K562 (cell line): Measurements from ENCODE around the gene PAN2. TPM values are rescaled to one million over a fixed set of nuclear protein-coding genes. Genes with fewer than 3 reads are reported as not detected.

Experiments
- ATAC-seq: fragments of 200-7000 bp; cut with Tn5 transposase; 3 replicates; pipeline ENCODE4 v1.9.1; 2020; ENCODE audit warnings: moderate library complexity
- BruUV-seq: library from RNA; stranded (reverse); fragments of 400-500 nt; replicated peaks from 2 replicates; lab custom pipeline; 2021; lab: Mats Ljungman, UMichigan
- CTCF ChIA-PET: fragments of 300-600 bp; formaldehyde crosslinking; extraction: SDS; loops from one replicate; lab custom pipeline; 2021; ENCODE audit warnings: low intra/inter-chr PET ratio; lab: Yijun Ruan, JAX
- POLR2A ChIA-PET: fragments of 300-600, 350-650 bp; sonication (Branson Sonifier 250); formaldehyde crosslinking; extraction: SDS; loops from one replicate; lab custom pipeline; 2021; ENCODE audit warnings: antibody characterized with exemption, inconsistent platforms; lab: Yijun Ruan, JAX
- DNase-seq, 4 experiments: peaks; one replicate each; pipeline versions ENCODE4 v3.0.0 to v3.0.0-alpha.2; 2011 to 2018; ENCODE audit warnings: low spot score in 3 of 4, mixed read lengths in 3 of 4; ENCODE audit errors: extremely low read depth in 1 of 4
- FAIRE-seq: peaks from 2 replicates; lab custom pipeline; 2011; peaks lifted over from hg19 to GRCh38; lab: Jason Lieb, UNC
- H2AFZ ChIP-seq: 2 replicates; pipeline ENCODE4 v1.6.0; 2011; ENCODE audit warnings: low read depth, low read length, control low read depth, inconsistent platforms
- H3K27ac ChIP-seq: fragments of 200-600 bp; 3 replicates; pipeline ENCODE4 v1.8.0; 2011; ENCODE audit warnings: low read depth, mild to moderate bottlenecking, control low read depth, inconsistent platforms, low read length, moderate library complexity, mixed read lengths; ENCODE audit errors: extremely low read depth
- H3K27me3 ChIP-seq, 2 experiments: fragments of 300-600 bp in 1 of 2; 2 replicates in 1 of 2; 3 replicates in 1 of 2; pipeline versions ENCODE4 v1.6.0 to v1.8.0; 2011; ENCODE audit warnings: inconsistent platforms in 2 of 2, low read length in 2 of 2, mild to moderate bottlenecking in 1 of 2, mixed read lengths in 1 of 2, moderate library complexity in 1 of 2; ENCODE audit not compliant: control insufficient read depth in 2 of 2, insufficient read depth in 2 of 2
- H3K36me3 ChIP-seq: fragments of 300-600 bp; 3 replicates; pipeline ENCODE4 v1.8.0; 2011; ENCODE audit warnings: mild to moderate bottlenecking, low read length, inconsistent platforms; ENCODE audit not compliant: control insufficient read depth, insufficient read depth
- H3K4me1 ChIP-seq, 2 experiments: fragments of 200-600 bp in 1 of 2; replicated peaks in 1 of 2; 2 replicates in 1 of 2; 3 replicates in 1 of 2; pipeline versions ENCODE4 v1.5.1 to v1.8.0; 2011; ENCODE audit warnings: inconsistent platforms in 2 of 2, low read length in 2 of 2, mild to moderate bottlenecking in 1 of 2, mixed read lengths in 1 of 2, moderate library complexity in 1 of 2; ENCODE audit not compliant: control insufficient read depth in 2 of 2, insufficient read depth in 2 of 2
- H3K4me2 ChIP-seq: 2 replicates; pipeline ENCODE4 v1.6.1; 2011; ENCODE audit warnings: low read length, control low read depth, inconsistent platforms, mixed read lengths; ENCODE audit not compliant: insufficient read depth
- H3K4me3 ChIP-seq: fragments of 200-600 bp; sonication (generic), shearing (Covaris generic); 2 replicates; pipeline ENCODE4 v1.5.1; 2016; ENCODE audit warnings: control low read depth, inconsistent platforms
- H3K79me2 ChIP-seq: fragments of 200-600 bp; 3 replicates; pipeline ENCODE4 v1.8.0; 2011; ENCODE audit warnings: low read length, inconsistent platforms; ENCODE audit not compliant: control insufficient read depth, insufficient read depth
- H3K9ac ChIP-seq, 2 experiments: 2 replicates each; pipeline versions ENCODE4 v1.6.0 to v1.6.1; 2011; ENCODE audit warnings: low read depth in 2 of 2, low read length in 2 of 2, control low read depth in 1 of 2, inconsistent platforms in 1 of 2, mild to moderate bottlenecking in 1 of 2, mixed read lengths in 1 of 2; ENCODE audit not compliant: insufficient read depth in 1 of 2
- H3K9me1 ChIP-seq: one replicate; pipeline ENCODE4 v1.6.0; 2011; ENCODE audit warnings: inconsistent platforms, mild to moderate bottlenecking, low read length, moderate library complexity; ENCODE audit not compliant: control insufficient read depth, insufficient read depth
- H3K9me3 ChIP-seq: replicated peaks from 2 replicates; pipeline ENCODE4 v1.5.1; 2011; ENCODE audit warnings: low read depth, low read length, inconsistent platforms; ENCODE audit not compliant: control insufficient read depth, insufficient read depth
- H4K20me1 ChIP-seq: replicated peaks from 2 replicates; pipeline ENCODE4 v1.6.1; 2011; ENCODE audit warnings: low read length, inconsistent platforms, mixed read lengths; ENCODE audit not compliant: control insufficient read depth, insufficient read depth
- ATF1 ChIP-seq, 2 experiments: fragments of 450-650 bp in 1 of 2; IDR thresholded peaks; 2 replicates each; pipeline ENCODE4 v1.6.1; 2016; ENCODE audit warnings: missing compliant biosample characterization in 1 of 2, missing genetic modification characterization in 1 of 2
- NFIX ChIP-seq: fragments of 250-450 bp; sonication (Bioruptor Pico); IDR thresholded peaks from 2 replicates; pipeline ENCODE4 v1.4.0; 2020; ENCODE audit warnings: low read depth, mild to moderate bottlenecking, moderate library complexity
- PHF21A ChIP-seq: fragments of 450-650 bp; IDR thresholded peaks from 2 replicates; pipeline ENCODE4 v1.6.1; 2017; ENCODE audit warnings: low read depth, borderline replicate concordance
- POLR2G ChIP-seq: fragments of 200-400 bp; formaldehyde crosslinking; IDR thresholded peaks from 2 replicates; pipeline ENCODE4 v1.6.1; 2017; ENCODE audit warnings: low read depth, mild to moderate bottlenecking, antibody characterized with exemption, low read length, moderate library complexity
- POLR2H ChIP-seq: IDR thresholded peaks from 2 replicates; pipeline ENCODE4 v1.6.1; 2016; ENCODE audit warnings: missing genetic modification characterization, low read depth, mild to moderate bottlenecking, control low read depth, missing compliant biosample characterization, moderate library complexity
- SOX6 ChIP-seq: fragments of 450-650 bp; IDR thresholded peaks from 2 replicates; pipeline ENCODE4 v1.6.1; 2014; ENCODE audit warnings: mild to moderate bottlenecking
- SRSF9 ChIP-seq: fragments of 200-400 bp; formaldehyde crosslinking; IDR thresholded peaks from 2 replicates; pipeline ENCODE4 v1.6.1; 2017; ENCODE audit warnings: low read depth, low read length, borderline replicate concordance
- TAL1 ChIP-seq: fragments of 450-650 bp; IDR thresholded peaks from 2 replicates; pipeline ENCODE4 v1.6.1; 2016; ENCODE audit warnings: mild to moderate bottlenecking
- XRCC5 ChIP-seq: fragments of 200-400 bp; formaldehyde crosslinking; IDR thresholded peaks from 2 replicates; pipeline ENCODE4 v1.6.1; 2017; ENCODE audit warnings: low read depth, mild to moderate bottlenecking, low read length
- ZNF431 ChIP-seq: sonication (generic); formaldehyde crosslinking; IDR thresholded peaks from 2 replicates; pipeline ENCODE4 v1.8.0; 2022; ENCODE audit warnings: mild to moderate bottlenecking, missing genetic modification reagents
- WGBS: fragments of 100-300 bp; shearing (Covaris generic); methylation state at CpG from one replicate; pipeline ENCODE4 v1.1.6; 2016; ENCODE audit warnings: low coverage, mixed read lengths; ENCODE audit not compliant: insufficient coverage; ENCODE audit errors: missing lambda C conversion rate; 5-methylcytosine and 5-hydroxymethylcytosine counted together
- in situ Hi-C: fragments of 300-500 bp; cut with MboI; formaldehyde crosslinking; loops from 4 replicates; pipeline ENCODE4 v1.15.0; 2018; ENCODE audit warnings: inconsistent platforms, mixed read lengths
- intact Hi-C: fragments of 100-400 bp; cut with micrococcal nuclease; formaldehyde crosslinking; loops from 2 replicates; pipeline ENCODE4 v1.14.2; 2022
- polyA plus RNA-seq, 8 experiments: library from polyadenylated mRNA; depleted of rRNA in 4 of 8; stranded (reverse) in 5 of 8; unstranded in 3 of 8; fragments of >200 nt; fragmentation: Nextera tagmentation in 2 of 8; fragmentation: Illumina TruSeq in 1 of 8; extraction: Ambion mirVana in 2 of 8; extraction: Trizol in 1 of 8; gene quantifications; 2 replicates each; pipeline versions ENCODE4 v1.2.1 to v1.2.3, GENCODE V29; 2011 to 2014; ENCODE audit warnings: inconsistent platforms in 1 of 8, missing spikeins in 1 of 8
- total RNA-seq, 7 experiments: library from RNA; depleted of rRNA in 6 of 7; stranded (reverse); fragments of >200 nt in 6 of 7; fragmentation: Illumina TruSeq in 2 of 7; extraction: Trizol in 2 of 7; gene quantifications; 2 replicates each; pipeline versions ENCODE4 v1.2.1 to v1.2.3, GENCODE V29; 2011 to 2021; ENCODE audit warnings: low replicate concordance in 1 of 7
- TF ChIP-seq, protein P1 (sequence below): sonication (generic); formaldehyde crosslinking; IDR thresholded peaks from 2 replicates; pipeline ENCODE4 v1.8.1; 2022; ENCODE audit warnings: missing genetic modification reagents
- TF ChIP-seq, protein P2 (sequence below): fragments of 250-450 bp; sonication (Bioruptor Pico); IDR thresholded peaks from 2 replicates; pipeline ENCODE4 v1.9.0; 2021; ENCODE audit warnings: mild to moderate bottlenecking
- TF ChIP-seq, protein P3 (sequence below): IDR thresholded peaks from 2 replicates; pipeline ENCODE4 v1.6.1; 2012; ENCODE audit warnings: low read depth, low read length, improper control_type of control experiment, borderline replicate concordance

PAN2 gene
- total and polyA plus RNA-seq, 9 of the 15 experiments (the other 6 are each of a cell fraction or from before 2014, with no cell fraction given), result 15.0 to 66.1 (median 25.9) TPM

DNA sequence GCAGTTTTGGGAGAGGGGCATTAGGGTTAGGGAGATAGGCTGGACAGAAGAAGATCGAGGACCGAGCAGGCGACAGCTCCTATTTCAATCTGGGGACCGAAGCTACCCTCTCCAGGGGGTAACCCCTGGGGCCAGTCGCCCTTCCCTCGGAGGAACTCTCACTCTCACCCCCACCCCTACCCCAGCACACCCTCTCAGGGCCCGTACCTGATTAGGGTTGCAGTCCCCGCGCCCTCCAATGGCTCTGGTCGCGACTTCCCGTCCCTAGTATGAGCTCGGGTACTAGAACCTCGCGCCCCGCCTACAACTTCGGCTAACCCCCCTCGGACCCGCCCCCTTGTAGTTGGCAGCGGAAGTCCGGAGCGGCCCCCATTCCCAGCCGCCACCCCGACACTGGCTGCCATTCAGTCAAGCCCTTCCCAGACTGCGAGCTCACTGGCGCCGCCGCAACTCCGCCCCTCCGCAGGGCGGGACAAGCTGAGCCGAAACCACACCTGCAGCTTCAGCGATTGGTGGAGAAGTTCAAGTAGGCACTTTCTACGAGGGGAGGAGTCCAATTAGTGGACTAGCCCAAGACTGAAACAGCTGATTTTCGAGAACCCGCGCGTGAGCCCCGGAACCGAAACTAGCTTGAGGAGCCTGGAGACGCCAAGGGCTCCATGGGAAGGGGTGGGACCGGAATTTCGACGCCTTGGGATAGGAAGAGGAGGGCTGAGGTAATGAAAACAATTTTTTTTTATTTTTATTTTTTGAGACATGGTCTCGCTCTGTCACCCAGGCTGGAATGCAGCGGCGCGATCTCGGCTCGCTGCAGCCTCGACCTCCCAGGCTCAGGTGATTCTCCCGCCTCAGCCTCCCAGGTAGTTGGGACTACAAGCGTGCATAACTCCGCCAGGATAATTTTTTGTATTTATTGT is 26.3 kb upstream of the PAN2 start, which contains the start of gene STAT2 (continued):
- TF ChIP-seq, protein P1, sequence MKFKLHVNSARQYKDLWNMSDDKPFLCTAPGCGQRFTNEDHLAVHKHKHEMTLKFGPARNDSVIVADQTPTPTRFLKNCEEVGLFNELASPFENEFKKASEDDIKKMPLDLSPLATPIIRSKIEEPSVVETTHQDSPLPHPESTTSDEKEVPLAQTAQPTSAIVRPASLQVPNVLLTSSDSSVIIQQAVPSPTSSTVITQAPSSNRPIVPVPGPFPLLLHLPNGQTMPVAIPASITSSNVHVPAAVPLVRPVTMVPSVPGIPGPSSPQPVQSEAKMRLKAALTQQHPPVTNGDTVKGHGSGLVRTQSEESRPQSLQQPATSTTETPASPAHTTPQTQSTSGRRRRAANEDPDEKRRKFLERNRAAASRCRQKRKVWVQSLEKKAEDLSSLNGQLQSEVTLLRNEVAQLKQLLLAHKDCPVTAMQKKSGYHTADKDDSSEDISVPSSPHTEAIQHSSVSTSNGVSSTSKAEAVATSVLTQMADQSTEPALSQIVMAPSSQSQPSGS (CRISPR knock-in tag), result no peak
- no peak for TF ChIP-seq PHF21A
- TF ChIP-seq POLR2H (tag), result peak; percentile 79
- TF ChIP-seq ATF1 (CRISPR knock-in tag; IDR thresholded peaks at IDR 0.05), result no peak
- peak; percentile 82 for TF ChIP-seq ATF1 (tag; IDR thresholded peaks at IDR 0.05)
- TF ChIP-seq XRCC5, result peak; percentile 81
- TF ChIP-seq, all 486 proteins: peak for 119

DNA sequence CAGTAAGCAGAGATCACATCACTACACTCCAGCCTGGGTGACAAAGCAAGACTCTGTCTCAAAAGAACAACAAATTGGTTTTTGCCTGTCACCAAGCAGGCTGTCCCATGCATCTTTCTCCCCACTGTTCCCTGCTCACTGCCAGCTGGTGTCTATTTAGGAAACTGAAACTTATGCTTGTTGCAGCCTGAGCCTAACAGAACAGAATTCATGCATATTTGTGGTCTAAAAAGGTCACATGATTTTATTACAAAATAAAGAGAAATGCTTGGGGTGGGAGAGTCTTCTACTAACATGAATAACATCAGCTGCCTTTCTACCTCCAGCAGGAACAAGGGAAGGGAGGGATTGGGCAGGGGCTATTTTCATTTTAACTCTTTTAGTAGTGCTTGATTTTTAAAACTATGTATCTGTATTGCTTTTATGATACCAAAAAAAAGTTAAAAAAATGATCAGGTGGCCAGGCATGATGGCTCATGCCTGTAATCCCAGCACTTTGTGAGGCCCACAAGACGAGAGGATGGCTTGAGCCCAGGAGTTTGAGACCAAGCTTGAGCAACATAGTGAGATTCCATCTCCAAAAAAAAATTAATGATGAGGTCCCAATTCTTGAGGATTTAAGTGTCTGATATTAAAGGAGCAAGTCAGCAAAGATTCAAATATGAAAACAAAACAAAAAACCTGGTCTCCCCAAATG is 25.2 kb upstream of the PAN2 start:
- in situ Hi-C loops, result no loop called here
- TF ChIP-seq POLR2G (no peak), SOX6 (no peak), ZNF431 (CRISPR knock-in tag) (no peak), SRSF9 (no peak), NFIX (no peak), TAL1 (no peak)
- TF ChIP-seq, protein P2, sequence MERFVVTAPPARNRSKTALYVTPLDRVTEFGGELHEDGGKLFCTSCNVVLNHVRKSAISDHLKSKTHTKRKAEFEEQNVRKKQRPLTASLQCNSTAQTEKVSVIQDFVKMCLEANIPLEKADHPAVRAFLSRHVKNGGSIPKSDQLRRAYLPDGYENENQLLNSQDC (CRISPR knock-in tag), result no peak
- TF ChIP-seq, protein P3, sequence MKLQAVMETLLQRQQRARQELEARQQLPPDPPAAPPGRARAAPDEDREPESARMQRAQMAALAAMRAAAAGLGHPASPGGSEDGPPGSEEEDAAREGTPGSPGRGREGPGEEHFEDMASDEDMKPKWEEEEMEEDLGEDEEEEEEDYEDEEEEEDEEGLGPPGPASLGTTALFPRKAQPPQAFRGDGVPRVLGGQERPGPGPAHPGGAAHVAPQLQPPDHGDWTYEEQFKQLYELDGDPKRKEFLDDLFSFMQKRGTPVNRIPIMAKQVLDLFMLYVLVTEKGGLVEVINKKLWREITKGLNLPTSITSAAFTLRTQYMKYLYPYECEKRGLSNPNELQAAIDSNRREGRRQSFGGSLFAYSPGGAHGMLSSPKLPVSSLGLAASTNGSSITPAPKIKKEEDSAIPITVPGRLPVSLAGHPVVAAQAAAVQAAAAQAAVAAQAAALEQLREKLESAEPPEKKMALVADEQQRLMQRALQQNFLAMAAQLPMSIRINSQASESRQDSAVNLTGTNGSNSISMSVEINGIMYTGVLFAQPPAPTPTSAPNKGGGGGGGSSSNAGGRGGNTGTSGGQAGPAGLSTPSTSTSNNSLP, result no peak

More for the DNA sequence above, 25.2 kb upstream of the PAN2 start:
- Histone ChIP-seq H4K20me1 (no peaks in the 10 kb centered on the region), H3K79me2 (peaks cover 27% of the 10 kb centered on the region), H3K4me3 (peak overlapping the region; percentile 64), H3K4me1 (peaks cover 13 to 15% of the 10 kb centered on the region in 2 experiments), H2AFZ (peak overlapping the region; percentile 90; the same call in 1 of the 2 replicates), H3K4me2 (peak overlapping the region; percentile 88), H3K36me3 (peaks cover 24% of the 10 kb centered on the region; the same call in 2 of the 3 replicates), H3K9me1 (no peaks in the 10 kb centered on the region), H3K9ac (peak overlapping the region; percentile 27 to 77), H3K9me3 (no peaks in the 10 kb centered on the region), H3K27me3 (no peaks in the 10 kb centered on the region), H3K27ac (peak overlapping the region; percentile 76; the same call in 2 of the 3 replicates)
- WGBS, result 14% methylated on average over 1 of the region's 1 CpG
- intact Hi-C loops, result no loop called here
- POLR2A ChIA-PET, result interaction anchor here (0.8 to 19.4 kb wide), 8 partner anchors 17 to 105 kb away, joined by 3 to 274 read pairs (median 6); partner anchors contain the start of genes IL23A and PAN2
- no TSS peak for BruUV-seq
- FAIRE-seq (no peak), ATAC-seq (no peak), DNase-seq (peak in 1 of 4 experiments; percentile 26)
- CTCF ChIA-PET, result no interaction called here
